LNCaP clone FGC (cell line): ENCODE measurements around the gene TRH.
"Not testable (repeated sequence)": the region's sequence is repeated elsewhere in the genome, so short reads cannot be mapped to it uniquely, and the experiment has no call there.

Source experiments
- DNase-seq: peaks from one replicate; pipeline ENCODE4 v3.0.0-alpha.2; 2011; ENCODE audit warnings: low read depth
- H3K4me3 ChIP-seq: 2 replicates; pipeline ENCODE4 v1.5.1; 2011; ENCODE audit warnings: mild to moderate bottlenecking, low read depth, low read length, control low read depth
- CTCF ChIP-seq: IDR thresholded peaks from 2 replicates; pipeline ENCODE4 v1.5.1; 2012; ENCODE audit warnings: mild to moderate bottlenecking; ENCODE audit not compliant: control insufficient read depth, insufficient read depth; ENCODE audit errors: extremely low read depth

The TRH gene

GRCh38 chr3:129994883-129995559 lies 20.5 kb downstream of the TRH start:
- H3K4me3 ChIP-seq, result no peak overlapping the region
- TF ChIP-seq CTCF, result no peak
- DNase-seq, result no peak

- H3K4me3 ChIP-seq, result no peak overlapping the region
- TF ChIP-seq CTCF, result no peak
- DNase-seq, result no peak
Observed at GRCh38 chr3:129996073-129996472, 21.6 kb downstream of the TRH start.

GRCh38 chr3:129999176-129999575 lies 24.7 kb downstream of the TRH start:
- H3K4me3 ChIP-seq, DNase-seq: not testable (repeated sequence)

GRCh38 chr3:130002666-130003598 lies 28.4 kb downstream of the TRH start:
- DNase-seq, result not testable (repeated sequence)
- peak overlapping the region; percentile 43 for H3K4me3 ChIP-seq
- peak; percentile 84 for TF ChIP-seq CTCF

GRCh38 chr3:130010556-130010955 lies 36.0 kb downstream of the TRH start:
- no peak for DNase-seq
- TF ChIP-seq CTCF, result no peak
- no peak overlapping the region for H3K4me3 ChIP-seq

- H3K4me3 ChIP-seq, DNase-seq: not testable (repeated sequence)
Observed at GRCh38 chr3:130012108-130012507, 37.6 kb downstream of the TRH start.

GRCh38 chr3:130013246-130013645 lies 38.7 kb downstream of the TRH start:
- not testable (repeated sequence) for DNase-seq, H3K4me3 ChIP-seq

- no peak overlapping the region for H3K4me3 ChIP-seq
- DNase-seq, result no peak
Observed at GRCh38 chr3:130014526-130014925, 40.0 kb downstream of the TRH start.

GRCh38 chr3:130017661-130018060 lies 43.1 kb downstream of the TRH start:
- H3K4me3 ChIP-seq, DNase-seq: not testable (repeated sequence)

More at GRCh38 chr3:130014526-130014925, 40.0 kb downstream of the TRH start:
- no peak for TF ChIP-seq CTCF

- H3K4me3 ChIP-seq, result not testable (repeated sequence)
- peak; percentile 80 for DNase-seq
Observed at GRCh38 chr3:130026146-130026829, 51.8 kb downstream of the TRH start.

- DNase-seq, result not testable (repeated sequence)
Observed at GRCh38 chr3:130027437-130027836, 52.9 kb downstream of the TRH start.

More at GRCh38 chr3:130027437-130027836, 52.9 kb downstream of the TRH start:
- H3K4me3 ChIP-seq, result not testable (repeated sequence)
